Measurements from ENCODE around the gene ILDR1. TPM values are rescaled to one million over a fixed set of nuclear protein-coding genes. Genes with fewer than 3 reads are reported as not detected.
"Not testable (repeated sequence)": the region's sequence is repeated elsewhere in the genome, so short reads cannot be mapped to it uniquely, and the experiment has no call there.

The ILDR1 gene
- total and polyA plus RNA-seq, 8 donors, result under 0.01 to 21.4 (median 0.73) TPM; not detected in 4

DNA sequence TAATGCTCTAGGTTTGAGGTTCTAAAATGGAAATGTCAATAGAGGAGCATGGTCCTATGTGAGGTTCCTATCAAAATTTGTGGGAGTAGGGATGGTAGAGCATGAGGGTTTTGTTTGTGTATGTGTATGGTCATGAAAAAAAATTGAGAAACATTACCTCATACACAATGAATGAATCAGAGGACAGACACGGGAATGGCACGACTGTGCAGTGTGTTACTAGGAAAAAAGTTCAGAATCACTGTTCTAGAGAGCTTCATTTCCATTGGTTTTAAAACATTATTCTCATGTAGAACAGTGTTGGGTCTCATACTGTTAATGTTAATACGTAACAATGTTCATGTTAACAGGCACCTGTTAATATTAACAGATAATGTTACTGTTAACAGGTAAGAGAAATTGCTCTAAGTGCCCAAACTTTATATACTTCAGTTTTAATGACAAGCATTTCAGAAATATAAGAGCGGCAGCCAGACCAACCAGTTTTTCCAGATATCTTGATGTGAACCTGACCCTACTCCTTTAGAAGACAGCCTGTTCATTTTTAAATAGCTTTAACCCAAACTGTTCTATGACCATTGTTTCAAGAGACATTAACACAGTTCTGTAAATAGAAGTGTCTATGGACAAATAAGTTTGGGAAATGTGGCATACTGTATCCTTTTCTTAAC, 79.8 kb downstream of the ILDR1 start:
- WGBS, 5 donors, result 38 to 56% (median 40%) methylated on average over 4 of the region's 4 CpGs
- H3K9me3 ChIP-seq, result no peaks in the 10 kb centered on the region
- H3K27me3 ChIP-seq, result no peaks in the 10 kb centered on the region
- no peaks in the 10 kb centered on the region for H3K4me1 ChIP-seq
- peaks cover 0 to 31% (median 19%) of the 10 kb centered on the region in 4 donors for H3K36me3 ChIP-seq
- DNase-seq, result peak in 1 of 2 donors; percentile 65
- H3K27ac ChIP-seq, result no peak overlapping the region
- intact Hi-C loops (cut with DNase I; ENCODE audit: low total_unique reads), result no loop called here
- no peak overlapping the region for H3K4me3 ChIP-seq
- TF ChIP-seq POLR2AphosphoS5 (IDR thresholded peaks at IDR 0.05) (no peak), POLR2A (IDR thresholded peaks at IDR 0.05) (no peak), EP300 (IDR thresholded peaks at IDR 0.05) (no peak)
- TF ChIP-seq, protein P1, sequence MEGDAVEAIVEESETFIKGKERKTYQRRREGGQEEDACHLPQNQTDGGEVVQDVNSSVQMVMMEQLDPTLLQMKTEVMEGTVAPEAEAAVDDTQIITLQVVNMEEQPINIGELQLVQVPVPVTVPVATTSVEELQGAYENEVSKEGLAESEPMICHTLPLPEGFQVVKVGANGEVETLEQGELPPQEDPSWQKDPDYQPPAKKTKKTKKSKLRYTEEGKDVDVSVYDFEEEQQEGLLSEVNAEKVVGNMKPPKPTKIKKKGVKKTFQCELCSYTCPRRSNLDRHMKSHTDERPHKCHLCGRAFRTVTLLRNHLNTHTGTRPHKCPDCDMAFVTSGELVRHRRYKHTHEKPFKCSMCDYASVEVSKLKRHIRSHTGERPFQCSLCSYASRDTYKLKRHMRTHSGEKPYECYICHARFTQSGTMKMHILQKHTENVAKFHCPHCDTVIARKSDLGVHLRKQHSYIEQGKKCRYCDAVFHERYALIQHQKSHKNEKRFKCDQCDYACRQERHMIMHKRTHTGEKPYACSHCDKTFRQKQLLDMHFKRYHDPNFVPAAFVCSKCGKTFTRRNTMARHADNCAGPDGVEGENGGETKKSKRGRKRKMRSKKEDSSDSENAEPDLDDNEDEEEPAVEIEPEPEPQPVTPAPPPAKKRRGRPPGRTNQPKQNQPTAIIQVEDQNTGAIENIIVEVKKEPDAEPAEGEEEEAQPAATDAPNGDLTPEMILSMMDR (IDR thresholded peaks at IDR 0.05), result no peak

DNA sequence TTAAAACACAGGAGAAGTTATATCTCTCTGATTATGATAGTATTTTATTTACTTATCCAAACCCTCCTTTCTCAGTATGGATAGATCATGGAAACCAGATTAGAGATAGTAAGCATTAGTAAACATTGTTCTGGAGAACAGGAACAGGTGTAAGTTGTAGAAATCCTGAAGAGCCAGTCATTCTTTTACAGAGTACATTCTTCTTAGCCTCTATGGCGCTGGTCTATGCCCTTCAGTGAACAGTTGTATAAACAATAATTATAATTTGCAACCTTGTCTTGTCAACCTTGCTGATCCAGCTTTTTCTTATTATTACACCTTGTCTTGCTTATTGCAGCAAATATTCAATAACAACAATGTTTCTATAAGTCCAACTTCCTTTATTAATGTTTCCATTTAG, 80.5 kb downstream of the ILDR1 start:
- Histone ChIP-seq H3K4me1 (no peaks in the 10 kb centered on the region), H3K27ac (no peak overlapping the region), H3K27me3 (no peaks in the 10 kb centered on the region), H3K9me3 (no peaks in the 10 kb centered on the region), H3K36me3 (peaks cover 0 to 31% (median 19%) of the 10 kb centered on the region in 4 donors), H3K4me3 (no peak overlapping the region)
- WGBS, 5 donors, result 74 to 86% (median 84%) methylated on average over 1 of the region's 1 CpG
- no peak for DNase-seq
- intact Hi-C loops (cut with DNase I; ENCODE audit: low total_unique reads), result no loop called here
- no peak for TF ChIP-seq POLR2AphosphoS5 (IDR thresholded peaks at IDR 0.05)
- TF ChIP-seq POLR2A (IDR thresholded peaks at IDR 0.05), result no peak
- TF ChIP-seq EP300 (IDR thresholded peaks at IDR 0.05), result no peak
- TF ChIP-seq, protein P1 (IDR thresholded peaks at IDR 0.05), result no peak

DNA sequence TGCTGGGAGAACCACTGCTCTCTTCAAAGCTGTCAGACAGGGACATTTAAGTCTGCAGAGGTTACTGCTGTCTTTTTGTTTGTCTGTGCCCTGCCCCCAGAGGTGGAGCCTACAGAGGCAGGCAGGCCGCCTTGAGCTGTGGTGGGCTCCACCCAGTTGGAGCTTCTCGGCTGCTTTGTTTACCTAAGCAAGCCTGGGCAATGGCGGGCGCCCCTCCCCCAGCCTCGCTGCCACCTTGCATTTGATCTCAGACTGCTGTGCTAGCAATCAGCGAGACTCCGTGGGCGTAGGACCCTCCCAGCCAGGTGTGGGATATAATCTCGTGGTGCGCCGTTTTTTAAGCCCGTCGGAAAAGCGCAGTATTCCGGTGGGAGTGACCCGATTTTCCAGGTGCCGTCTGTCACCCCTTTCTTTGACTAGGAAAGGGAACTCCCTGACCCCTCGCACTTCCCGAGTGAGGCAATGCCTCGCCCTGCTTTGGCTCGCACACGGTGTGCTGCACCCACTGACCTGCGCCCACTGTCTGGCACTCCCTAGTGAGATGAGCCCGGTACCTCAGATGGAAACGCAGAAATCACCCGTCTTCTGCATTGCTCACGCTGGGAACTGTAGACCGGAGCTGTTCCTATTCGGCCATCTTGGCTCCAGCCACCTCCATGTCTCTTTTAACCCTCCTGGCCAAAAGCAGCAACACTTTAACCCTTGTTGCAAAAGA, 83.7 kb downstream of the ILDR1 start:
- H3K9me3 ChIP-seq; DNase-seq; H3K27ac ChIP-seq; H3K4me1 ChIP-seq; H3K4me3 ChIP-seq; intact Hi-C loops (cut with DNase I; ENCODE audit: low total_unique reads); H3K27me3 ChIP-seq: not testable (repeated sequence)
- WGBS, 5 donors, result 87 to 91% (median 88%) methylated on average over 28 to 29 of the region's 29 CpGs
- H3K36me3 ChIP-seq, result peaks cover 0 to 27% (median 19%) of the 10 kb centered on the region in 4 donors

Small RNA genes within 50 kb of the gene (small RNA-seq; reads per million reads assigned to genes)
- 0 reads per million in 4 donors for gene RF00019

Other genes with a start within 250 kb of the ILDR1 start
- gene IQCB1, start 187.2 kb downstream of the ILDR1 start, total RNA-seq, result 10 to 100 TPM in 2 of 5 donors, 1 to 10 TPM in 3; 1.8 to 40.6 (median 8.4) TPM
- 10 to 100 TPM in 1 of 3 donors, 1 to 10 TPM in 2; 6.2 to 12.2 (median 9.2) TPM for gene IQCB1, start 187.2 kb downstream of the ILDR1 start, polyA plus RNA-seq
- gene EAF2, start 187.0 kb downstream of the ILDR1 start, total RNA-seq, result 10 to 100 TPM in 1 of 5 donors, 1 to 10 TPM in 2, not detected in 2; 1.2 to 10.5 (median 2.2) TPM
- 10 to 100 TPM in 1 of 3 donors, 1 to 10 TPM in 2; 5.3 to 11.9 (median 6.4) TPM for gene EAF2, start 187.0 kb downstream of the ILDR1 start, polyA plus RNA-seq
- 10 to 100 TPM in 2 of 5 donors, 1 to 10 TPM in 2, not detected in 1; 1.3 to 16.5 (median 11.4) TPM for gene SLC15A2, start 127.8 kb downstream of the ILDR1 start, total RNA-seq
- gene SLC15A2, start 127.8 kb downstream of the ILDR1 start, polyA plus RNA-seq, result 1 to 10 TPM in 1 of 3 donors, under 1 TPM in 1, not detected in 1; 0.44 to 3.0 TPM
- gene CD86, start 33.1 kb upstream of the ILDR1 start, total RNA-seq, result 10 to 100 TPM in 1 of 5 donors, 1 to 10 TPM in 1, under 1 TPM in 2, not detected in 1; 0.29 to 16.9 (median 3.7) TPM
- gene CD86, start 33.1 kb upstream of the ILDR1 start, polyA plus RNA-seq, result 1 to 10 TPM; 1.2 to 3.4 (median 3.1) TPM
- gene CASR, start 161.4 kb upstream of the ILDR1 start, total RNA-seq, result 1 to 10 TPM in 1 of 5 donors, under 1 TPM in 1, not detected in 3; 0.37 to 3.0 TPM
- gene CASR, start 161.4 kb upstream of the ILDR1 start, polyA plus RNA-seq, result under 1 TPM in 2 of 3 donors, not detected in 1; 0.03 to 0.50 TPM